ENCODE data around the gene PALLD. TPM values are rescaled to one million over a fixed set of nuclear protein-coding genes. Genes with fewer than 3 reads are reported as not detected.

PALLD gene
- total RNA-seq, 1 donor from 2014 or later: 85.7 TPM

- Mint-ChIP-seq H3K27ac (no peak overlapping the region), H3K4me3 (no peak overlapping the region)
- H3K79me2 ChIP-seq (ENCODE audit: low read depth): no peaks in the 10 kb centered on the region
Observed at GRCh38 chr4:168524006-168524405, 27.2 kb downstream of the PALLD start.

GRCh38 chr4:168524897-168525296, 28.0 kb downstream of the PALLD start:
- Mint-ChIP-seq H3K4me3 (no peak overlapping the region), H3K27ac (no peak overlapping the region), H3K36me3 (no peaks in the 10 kb centered on the region), H3K4me1 (peaks cover 23% of the 10 kb centered on the region), H3K27me3 (ENCODE audit: insufficient read depth, low read depth) (peaks cover 4% of the 10 kb centered on the region), H3K9me3 (peaks cover 2% of the 10 kb centered on the region)
- no peak overlapping the region for H3K9ac ChIP-seq
- H3K4me3 ChIP-seq: no peak overlapping the region
- H3K27me3 ChIP-seq: no peaks in the 10 kb centered on the region
- no peak for DNase-seq (ENCODE audit: low spot score)
- no peaks in the 10 kb centered on the region for H3K4me1 ChIP-seq
- no peaks in the 10 kb centered on the region for H4K20me1 ChIP-seq (ENCODE audit: low read depth)
- H3K9me3 ChIP-seq (ENCODE audit: low read depth): no peaks in the 10 kb centered on the region
- no peak overlapping the region for H3K4me2 ChIP-seq
- no peaks in the 10 kb centered on the region for H3F3A ChIP-seq (ENCODE audit: low read depth)
- H3K79me2 ChIP-seq (ENCODE audit: low read depth): no peaks in the 10 kb centered on the region
- TF ChIP-seq CTCF (IDR thresholded peaks at IDR 0.05) (no peak), EZH2phosphoT487 (IDR thresholded peaks at IDR 0.05) (no peak), EZH2 (IDR thresholded peaks at IDR 0.05) (no peak)
- H2AFZ ChIP-seq (replicated peaks): no peak overlapping the region
- no peaks in the 10 kb centered on the region for H3K36me3 ChIP-seq
- no peak overlapping the region for H3K27ac ChIP-seq

More at GRCh38 chr4:168524006-168524405, 27.2 kb downstream of the PALLD start:
- H3K4me1 ChIP-seq: no peaks in the 10 kb centered on the region
- H2AFZ ChIP-seq (replicated peaks): no peak overlapping the region
- no peaks in the 10 kb centered on the region for H3K36me3 Mint-ChIP-seq
- H3K9me3 ChIP-seq (ENCODE audit: low read depth): no peaks in the 10 kb centered on the region
- peaks cover 5% of the 10 kb centered on the region for H3K27me3 Mint-ChIP-seq (ENCODE audit: insufficient read depth, low read depth)
- no peak for TF ChIP-seq EZH2 (IDR thresholded peaks at IDR 0.05)
- TF ChIP-seq CTCF (IDR thresholded peaks at IDR 0.05): no peak
- no peak for TF ChIP-seq EZH2phosphoT487 (IDR thresholded peaks at IDR 0.05)
- H3F3A ChIP-seq (ENCODE audit: low read depth): no peaks in the 10 kb centered on the region
- H3K27me3 ChIP-seq: no peaks in the 10 kb centered on the region
- H3K4me3 ChIP-seq: no peak overlapping the region
- no peaks in the 10 kb centered on the region for H4K20me1 ChIP-seq (ENCODE audit: low read depth)
- no peak overlapping the region for H3K27ac ChIP-seq
- no peaks in the 10 kb centered on the region for H3K36me3 ChIP-seq
- peaks cover 2% of the 10 kb centered on the region for H3K9me3 Mint-ChIP-seq
- no peak overlapping the region for H3K4me2 ChIP-seq
- H3K4me1 Mint-ChIP-seq: peaks cover 23% of the 10 kb centered on the region
- DNase-seq (ENCODE audit: low spot score): no peak
- H3K9ac ChIP-seq: no peak overlapping the region

GRCh38 chr4:168527560-168527959, 30.7 kb downstream of the PALLD start:
- Mint-ChIP-seq H3K9me3 (peaks cover 2% of the 10 kb centered on the region), H3K4me3 (no peak overlapping the region), H3K4me1 (peaks cover 13% of the 10 kb centered on the region), H3K27ac (no peak overlapping the region), H3K27me3 (ENCODE audit: insufficient read depth, low read depth) (peaks cover 3% of the 10 kb centered on the region), H3K36me3 (no peaks in the 10 kb centered on the region)
- Histone ChIP-seq H4K20me1 (ENCODE audit: low read depth) (no peaks in the 10 kb centered on the region), H3K4me2 (no peak overlapping the region), H3K36me3 (no peaks in the 10 kb centered on the region), H3K4me3 (no peak overlapping the region), H2AFZ (replicated peaks) (no peak overlapping the region), H3K4me1 (no peaks in the 10 kb centered on the region), H3F3A (ENCODE audit: low read depth) (no peaks in the 10 kb centered on the region), H3K9ac (no peak overlapping the region), H3K27me3 (no peaks in the 10 kb centered on the region), H3K27ac (no peak overlapping the region), H3K79me2 (ENCODE audit: low read depth) (no peaks in the 10 kb centered on the region), H3K9me3 (ENCODE audit: low read depth) (no peaks in the 10 kb centered on the region)
- DNase-seq (ENCODE audit: low spot score): no peak
- TF ChIP-seq CTCF (IDR thresholded peaks at IDR 0.05) (no peak), EZH2 (IDR thresholded peaks at IDR 0.05) (no peak), EZH2phosphoT487 (IDR thresholded peaks at IDR 0.05) (no peak)
